Activated T-cell treated with anti-CD3 and anti-CD28 coated beads, Interleukin-2, amount 50 U/mL, for 48 hours (primary cell): ENCODE results near the gene OSGEP.
A peak's percentile ranks its signal among the peaks of the same experiment; 100 is the strongest.
"Not testable (repeated sequence)": the region's sequence is repeated elsewhere in the genome, so short reads cannot be mapped to it uniquely, and the experiment has no call there.

Source experiments
- DNase-seq, 2 experiments: peaks; one replicate each; pipeline ENCODE4 v3.0.0-alpha.2; 2020

The OSGEP gene

DNA sequence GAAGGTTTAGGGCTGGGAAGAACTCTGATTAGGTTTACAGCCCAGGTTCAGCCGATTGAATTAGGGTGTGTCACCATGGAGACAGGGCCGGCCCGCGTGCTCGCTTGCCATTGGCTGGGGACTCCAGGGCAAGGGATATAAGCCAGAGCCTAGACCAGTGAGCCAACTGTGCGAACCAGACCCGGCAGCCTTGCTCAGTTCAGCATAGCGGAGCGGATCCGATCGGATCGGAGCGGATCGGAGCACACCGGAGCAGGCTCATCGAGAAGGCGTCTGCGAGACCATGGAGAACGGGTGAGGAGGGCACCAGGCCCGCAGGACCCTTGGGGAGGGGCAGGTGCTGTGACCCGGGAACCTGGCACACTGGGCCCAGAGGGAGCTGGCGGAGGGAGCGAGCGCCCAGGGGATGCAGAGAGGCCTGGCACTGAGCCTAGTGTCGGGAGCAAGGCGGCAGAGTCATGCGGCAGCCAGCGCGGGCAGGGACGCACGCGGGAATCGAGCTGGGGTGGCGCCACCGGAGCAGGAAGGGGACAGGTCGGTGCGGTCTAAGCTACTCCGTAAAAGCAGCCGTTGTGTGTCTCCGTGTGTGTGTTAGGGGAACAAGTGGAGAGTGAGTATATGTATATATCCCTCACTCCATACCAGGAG, 14.8 kb upstream of the OSGEP start, which contains the start of gene PNP:
PNP (plus strand) TSS at position 165 of the 648 bp plus-strand sequence; CDS start at position 284, 119 bp downstream.
- peak; percentile 89 to 91 for DNase-seq

DNA sequence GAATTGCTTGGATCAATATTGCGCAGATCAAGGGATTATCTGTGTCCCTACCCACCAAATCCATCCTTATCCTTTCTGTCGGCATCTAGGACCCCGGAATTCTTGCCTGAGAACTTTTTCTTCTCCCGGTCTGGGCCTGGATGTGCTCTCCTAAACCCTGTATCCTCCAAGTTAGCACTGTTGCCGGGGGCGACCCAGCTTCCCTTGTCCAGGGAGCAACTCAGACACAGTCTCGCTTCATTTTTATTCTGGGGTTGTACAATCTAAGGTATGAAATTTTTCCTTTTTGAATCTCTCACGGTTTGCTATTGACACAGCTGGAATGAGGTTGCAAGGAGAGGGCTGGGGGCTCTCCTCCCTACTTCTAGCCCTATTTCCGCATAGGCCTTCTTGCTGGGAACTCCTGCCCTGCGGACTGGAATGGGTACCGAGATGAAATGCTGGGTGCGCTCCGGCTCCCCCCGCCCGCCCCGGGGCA, 14.2 kb upstream of the OSGEP start:
- no peak for DNase-seq

DNA sequence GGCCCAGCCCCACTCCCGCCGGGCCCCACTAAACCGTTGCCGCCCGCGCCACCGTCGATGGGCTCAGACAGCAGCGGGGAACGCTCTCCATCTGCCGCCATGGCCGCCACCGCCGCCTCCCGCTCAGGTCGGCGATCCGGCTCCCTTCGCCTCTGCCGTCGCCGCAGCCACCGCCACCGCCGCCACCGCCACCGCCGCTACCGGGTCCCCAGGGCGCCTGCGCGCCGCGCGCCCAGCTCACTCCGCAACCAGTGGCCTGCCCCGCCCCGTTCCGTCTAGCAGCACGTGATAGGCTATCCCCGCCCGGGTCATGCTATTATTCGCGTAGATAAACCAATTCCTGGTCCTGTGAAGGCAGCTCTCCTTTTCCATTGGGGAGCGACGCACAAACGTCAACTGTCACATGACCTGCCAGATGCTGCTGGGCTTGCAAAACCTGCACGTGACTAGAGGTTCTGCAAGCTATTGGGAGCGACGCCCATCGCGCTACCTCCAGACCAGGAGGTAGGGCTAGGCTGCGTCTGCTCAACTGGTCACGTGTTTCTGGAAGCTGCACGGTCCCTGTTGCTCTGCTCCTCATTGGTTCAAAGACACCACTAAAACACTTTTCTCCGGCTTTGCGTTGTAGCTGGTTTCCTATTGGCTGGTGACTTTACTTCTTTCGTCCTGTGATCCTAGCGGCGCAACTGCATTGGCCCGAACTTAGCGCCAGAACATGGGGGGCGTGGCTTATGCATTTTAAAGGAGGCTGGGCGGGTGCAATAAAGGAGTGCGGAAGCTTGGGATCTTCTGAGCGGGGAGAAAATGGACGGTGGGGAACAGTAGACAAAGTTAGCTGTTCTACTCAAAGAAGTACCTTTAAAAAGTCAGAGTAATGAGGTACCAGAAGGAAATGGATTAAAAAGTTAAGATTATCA, 6.9 kb upstream of the OSGEP start, which contains the start of gene PIP4P1:
PIP4P1 (minus strand) TSS at position 210 of the 917 bp plus-strand sequence; CDS start at position 101, 109 bp downstream.
- DNase-seq = peak; percentile 96 to 98

DNA sequence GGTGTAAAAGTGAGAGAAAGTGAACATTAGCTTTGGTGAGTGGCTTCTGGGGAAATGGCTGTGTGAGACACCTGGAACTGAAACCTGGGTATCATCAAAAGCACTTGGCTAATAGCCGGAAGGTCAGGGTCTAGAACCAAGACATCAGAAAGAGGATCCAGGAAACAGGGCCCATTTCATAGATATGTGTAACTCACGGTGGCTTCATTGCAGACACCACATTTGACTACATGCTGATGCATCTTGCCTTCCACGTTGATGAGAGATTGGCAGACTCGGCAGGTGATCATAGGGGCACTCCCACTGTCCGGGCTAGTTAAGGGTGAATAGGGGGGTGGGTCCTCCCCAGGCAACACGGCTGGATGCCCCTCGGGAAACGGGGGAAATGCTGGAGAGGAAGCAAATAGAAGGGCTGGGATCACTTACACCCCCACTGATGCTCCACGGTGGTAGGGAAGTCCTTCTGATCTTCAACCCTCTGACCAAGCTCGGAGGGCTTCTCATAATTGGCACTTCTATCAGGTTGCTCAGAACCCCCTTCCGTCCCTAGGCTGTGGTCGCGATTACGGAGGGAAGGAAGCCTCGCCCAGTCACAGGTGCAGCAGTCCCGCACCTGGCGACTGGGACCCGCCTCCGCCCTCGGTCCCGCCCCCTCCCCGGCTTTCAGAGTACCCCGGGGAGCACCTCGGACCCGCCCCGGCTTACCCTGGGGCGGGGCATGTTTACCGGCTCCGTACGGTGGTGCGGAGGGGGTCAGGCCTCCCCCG, 6.0 kb upstream of the OSGEP start:
- DNase-seq = peak; percentile 30 to 38

DNA sequence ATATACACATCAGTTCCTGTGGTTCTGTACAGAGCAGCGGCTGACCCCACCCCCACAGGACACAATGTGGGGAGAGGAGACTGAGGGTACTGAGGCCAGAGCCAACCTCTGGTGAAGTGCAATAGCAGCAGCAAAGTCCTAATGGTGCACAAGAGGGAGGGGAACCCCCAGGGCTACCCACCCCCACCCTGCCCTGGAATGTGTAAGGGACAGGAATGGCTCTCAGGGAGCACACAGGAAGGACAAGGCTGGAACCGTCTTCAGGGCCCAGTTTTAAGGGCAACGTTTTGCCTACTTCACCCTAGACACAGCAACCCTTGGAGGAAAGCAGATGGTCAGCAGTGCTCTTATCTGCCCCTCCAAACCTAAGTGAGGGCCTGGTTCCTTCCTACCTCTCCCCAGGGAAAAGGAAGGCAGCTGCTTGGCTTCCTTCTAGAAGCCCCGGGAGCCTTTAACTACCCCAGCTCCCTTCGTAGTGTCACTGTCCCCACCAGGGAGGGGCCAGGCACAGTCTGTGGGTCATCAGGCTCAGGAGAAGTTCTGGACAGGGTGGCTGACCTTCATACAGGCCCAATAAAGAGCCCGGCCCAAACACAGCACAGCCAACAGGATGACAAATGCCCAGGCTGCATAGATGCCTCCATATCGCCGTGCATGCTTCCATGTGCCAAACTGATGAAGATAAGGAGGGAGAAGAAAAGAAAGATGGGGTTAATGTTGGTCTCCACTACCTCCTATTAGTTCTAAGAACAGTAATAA, 3.6 kb upstream of the OSGEP start:
- DNase-seq = no peak

DNA sequence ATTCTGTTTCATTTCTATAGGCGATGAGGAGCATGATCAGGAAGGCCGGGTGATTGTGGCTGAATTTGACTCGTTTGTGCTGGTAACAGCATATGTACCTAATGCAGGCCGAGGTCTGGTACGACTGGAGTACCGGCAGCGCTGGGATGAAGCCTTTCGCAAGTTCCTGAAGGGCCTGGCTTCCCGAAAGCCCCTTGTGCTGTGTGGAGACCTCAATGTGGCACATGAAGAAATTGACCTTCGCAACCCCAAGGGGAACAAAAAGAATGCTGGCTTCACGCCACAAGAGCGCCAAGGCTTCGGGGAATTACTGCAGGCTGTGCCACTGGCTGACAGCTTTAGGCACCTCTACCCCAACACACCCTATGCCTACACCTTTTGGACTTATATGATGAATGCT, 2.4 kb upstream of the OSGEP start:
- no peak for DNase-seq

DNA sequence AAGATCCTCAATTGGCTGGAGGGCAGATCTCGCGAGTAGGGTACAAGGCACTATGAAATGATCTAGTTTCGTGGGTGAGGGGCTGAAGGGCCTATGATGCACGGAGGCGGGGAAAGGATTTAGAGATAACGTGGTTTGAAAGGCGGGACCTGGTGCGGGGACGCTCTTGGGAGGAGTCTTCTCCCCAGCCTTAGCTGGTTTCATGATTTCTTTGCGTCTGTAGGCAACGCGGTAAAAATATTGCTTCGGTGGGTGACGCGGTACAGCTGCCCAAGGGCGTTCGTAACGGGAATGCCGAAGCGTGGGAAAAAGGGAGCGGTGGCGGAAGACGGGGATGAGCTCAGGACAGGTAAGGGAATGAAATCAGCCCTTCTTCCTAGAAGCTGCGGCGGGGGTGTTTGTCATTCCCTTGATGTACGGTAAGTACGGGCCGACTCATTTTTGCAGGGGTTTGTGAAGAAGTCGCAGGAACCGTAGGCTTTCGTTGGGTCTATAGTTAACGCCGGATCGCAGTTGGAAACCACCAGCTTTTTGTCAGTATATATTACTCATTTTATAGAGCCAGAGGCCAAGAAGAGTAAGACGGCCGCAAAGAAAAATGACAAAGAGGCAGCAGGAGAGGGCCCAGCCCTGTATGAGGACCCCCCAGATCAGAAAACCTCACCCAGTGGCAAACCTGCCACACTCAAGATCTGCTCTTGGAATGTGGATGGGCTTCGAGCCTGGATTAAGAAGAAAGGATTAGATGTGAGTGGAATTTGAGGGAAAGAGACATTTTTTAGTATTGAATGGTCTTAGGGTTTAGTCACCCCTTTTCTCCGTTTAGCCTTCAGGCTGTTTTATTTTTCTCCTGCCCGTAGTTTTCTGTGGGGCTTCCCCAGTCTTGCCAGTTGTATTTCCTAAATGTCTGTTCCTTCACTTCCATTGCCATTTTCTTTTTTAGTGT, 1.0 kb upstream of the OSGEP start:
- no peak for DNase-seq

DNA sequence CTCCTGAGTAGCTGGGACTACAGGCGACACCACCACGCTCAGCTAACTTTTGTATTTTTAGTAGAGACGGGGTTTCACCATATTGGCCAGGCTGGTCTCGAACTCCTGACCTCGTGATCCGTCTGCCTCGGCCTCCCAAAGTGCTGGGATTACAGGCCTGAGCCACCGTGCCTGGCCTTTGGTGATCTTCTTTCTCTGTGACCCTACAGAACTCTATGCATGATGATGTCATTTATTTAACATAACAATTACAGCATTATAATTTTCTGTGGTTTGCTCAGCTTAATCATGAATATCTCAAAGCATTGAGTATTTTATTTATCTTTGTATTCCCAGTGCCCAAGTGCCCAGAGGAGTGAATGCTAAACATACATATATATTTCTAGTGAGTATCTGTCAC, 1.8 kb downstream of the OSGEP start:
- not testable (repeated sequence) for DNase-seq

DNA sequence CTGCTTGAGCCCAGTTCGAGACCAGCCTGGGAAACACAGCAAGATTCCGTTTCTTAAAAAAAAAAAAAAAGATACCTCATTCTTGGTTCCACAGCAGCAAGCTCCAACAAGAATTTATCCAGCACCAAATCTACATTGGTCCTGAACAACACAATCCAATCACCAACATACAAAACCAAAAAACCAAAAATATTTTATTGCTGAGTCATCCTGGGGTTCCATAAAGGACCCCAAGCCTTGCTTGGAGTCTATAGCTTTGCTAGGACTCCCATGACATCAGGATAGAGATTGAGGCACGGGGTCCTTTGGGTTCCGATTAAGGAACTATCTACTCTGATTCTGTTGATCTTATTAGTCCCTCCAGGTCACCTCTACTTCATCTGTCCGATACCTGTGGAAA, 7.7 kb downstream of the OSGEP start:
- no peak for DNase-seq

DNA sequence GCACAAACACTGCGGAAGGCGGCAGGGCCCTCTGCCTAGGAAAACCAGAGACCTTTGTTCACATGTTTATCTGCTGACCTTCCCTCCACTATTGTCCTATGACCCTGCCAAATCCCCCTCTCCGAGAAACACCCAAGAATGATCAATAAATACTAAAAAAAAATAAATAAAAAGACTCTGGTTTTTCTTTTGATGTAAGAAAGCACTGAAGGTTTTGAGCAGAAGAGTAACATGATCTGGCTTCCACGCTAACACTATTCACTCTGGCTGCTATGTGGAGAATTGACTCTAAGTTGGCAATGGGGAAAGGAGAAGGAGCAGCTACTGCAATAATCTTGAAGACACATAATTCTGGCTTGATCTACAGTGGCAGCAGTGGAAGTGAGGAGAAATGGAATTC, 11.0 kb downstream of the OSGEP start:
- DNase-seq = not testable (repeated sequence)

DNA sequence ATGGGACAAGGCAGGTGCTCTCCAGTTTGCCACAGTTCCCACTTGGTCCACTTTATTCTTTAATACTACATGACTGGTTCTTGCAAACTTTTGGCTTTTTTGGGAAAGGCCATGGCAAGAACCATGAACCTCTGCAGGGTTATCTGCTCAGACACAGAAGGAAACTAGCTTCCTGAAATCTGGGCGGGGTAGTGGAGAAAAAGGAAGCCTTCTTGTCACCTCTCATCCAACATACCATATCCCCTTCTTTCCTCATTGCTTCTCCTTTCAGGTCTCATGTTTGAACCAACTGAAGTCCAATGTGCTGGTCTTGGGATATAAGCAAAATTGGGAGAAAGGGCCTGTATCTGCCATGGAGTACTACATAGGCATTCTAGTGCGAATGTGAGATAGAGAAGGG, 13.2 kb downstream of the OSGEP start:
- DNase-seq = no peak

DNA sequence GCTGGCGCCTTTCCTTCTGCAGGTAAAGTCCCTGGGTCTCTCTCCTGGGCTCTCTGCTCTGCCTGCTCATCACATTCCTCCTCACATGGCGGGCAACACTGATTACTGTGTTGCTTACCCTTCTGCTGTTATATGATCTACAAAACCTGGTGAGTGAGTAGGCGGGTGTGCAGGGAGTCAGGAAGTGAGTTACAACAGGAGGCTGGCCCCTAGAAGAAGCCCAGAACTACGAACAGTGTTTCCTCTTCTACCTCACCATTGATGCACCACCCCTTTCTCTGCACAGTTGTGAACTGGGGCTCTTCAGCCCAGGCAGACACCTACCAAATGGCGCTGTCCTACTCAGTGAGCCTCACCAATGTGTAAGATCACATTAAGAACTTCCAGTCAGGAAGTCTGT, 13.7 kb downstream of the OSGEP start:
- peak; percentile 28 to 48 for DNase-seq

DNA sequence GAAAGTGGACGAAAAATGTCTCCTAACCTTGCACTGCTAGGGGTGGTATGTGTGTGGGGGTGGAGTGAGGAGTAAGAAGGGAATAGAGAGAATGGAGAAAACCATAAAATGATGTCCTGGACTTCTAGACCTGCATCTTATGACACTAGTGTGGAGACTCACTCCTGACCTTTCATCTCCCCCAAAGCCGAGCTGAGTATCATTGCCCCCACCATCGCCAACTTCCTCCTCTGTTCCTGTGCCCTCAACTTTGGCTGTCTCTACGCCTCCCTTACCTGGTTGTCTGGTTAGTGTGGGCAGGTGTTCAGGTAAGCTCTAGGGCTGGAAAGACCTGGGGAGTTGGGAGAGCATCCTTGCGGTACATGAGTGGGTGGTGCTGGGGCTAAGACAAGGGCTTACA, 14.1 kb downstream of the OSGEP start:
- DNase-seq = peak in 1 of 2 experiments; percentile 26

DNA sequence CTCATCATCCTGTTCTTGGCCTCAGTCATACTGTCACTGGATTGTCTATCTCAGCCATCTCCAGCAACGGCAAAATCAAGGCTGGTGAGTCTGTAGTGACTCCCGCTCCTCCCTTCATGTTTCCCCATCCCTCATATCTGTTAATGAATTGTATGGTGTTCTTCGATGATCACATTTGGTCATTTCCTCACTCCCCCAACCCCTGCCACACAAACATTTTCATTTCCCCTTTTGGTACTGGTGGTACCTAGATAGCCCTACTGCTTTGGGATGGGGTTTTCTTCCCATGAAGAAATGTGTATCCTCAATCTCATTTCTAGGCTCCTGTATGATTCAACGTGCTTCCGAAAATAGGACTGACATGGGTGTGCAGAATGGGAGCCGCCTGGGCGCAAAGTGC, 15.9 kb downstream of the OSGEP start:
- DNase-seq = no peak

DNA sequence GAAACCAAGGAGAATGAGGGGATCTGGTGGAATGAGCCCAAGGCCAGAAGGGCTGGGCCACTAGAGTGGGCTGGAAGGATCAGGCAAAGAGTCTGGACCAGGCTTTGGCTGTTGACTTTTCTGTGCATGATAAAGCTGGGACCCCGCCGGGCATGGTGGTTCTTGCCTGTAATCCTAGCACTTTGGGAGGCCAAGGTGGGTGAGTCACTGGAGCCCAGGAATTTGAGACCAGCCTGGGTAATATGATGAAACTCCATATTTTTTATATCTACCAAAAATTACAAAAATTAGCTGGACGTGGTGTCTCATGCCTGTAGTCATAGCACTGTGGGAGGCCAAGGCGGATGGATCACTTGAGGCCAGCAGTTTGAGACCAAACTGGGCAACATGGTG, 18.3 kb downstream of the OSGEP start:
- DNase-seq = no peak

DNA sequence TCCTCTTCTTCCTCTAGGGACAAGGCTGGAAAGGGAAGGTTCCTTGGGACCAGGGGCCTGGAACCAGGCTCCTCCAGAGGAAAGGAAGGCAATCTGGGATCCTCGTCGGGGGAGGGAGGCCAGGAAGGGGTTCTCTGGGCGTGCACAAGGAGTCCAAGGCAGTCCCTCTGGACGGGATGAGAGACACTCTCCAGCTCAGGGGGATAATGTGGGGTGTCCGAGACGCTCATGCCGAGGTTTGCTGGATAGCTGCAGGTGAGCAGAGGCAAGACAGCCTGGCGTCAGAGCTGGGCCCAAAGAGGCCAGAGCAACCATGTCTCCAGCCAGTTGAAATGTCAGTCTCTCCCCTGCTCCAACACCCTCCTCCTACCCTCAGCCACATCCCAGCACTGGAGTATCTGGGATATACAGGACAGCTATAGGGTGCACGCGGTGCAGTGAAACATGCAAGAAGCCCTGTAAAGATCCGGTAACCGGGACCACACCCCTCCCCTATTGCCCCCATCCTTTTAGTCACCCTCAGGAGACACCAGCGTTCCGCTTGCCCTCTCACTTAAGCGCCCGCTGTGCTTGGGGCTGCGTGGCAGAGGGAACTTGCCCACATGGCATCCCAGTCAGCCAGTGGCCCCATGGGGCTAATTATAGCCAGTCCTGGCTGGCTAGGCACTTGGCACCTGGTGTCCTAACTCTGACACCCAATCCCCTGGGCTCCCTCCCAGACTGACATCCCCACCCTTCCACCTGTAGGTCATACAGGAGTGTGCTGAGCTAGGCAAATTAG, 18.8 kb downstream of the OSGEP start, which contains the start of gene KLHL33:
KLHL33 (minus strand) TSS at position 585 of the 781 bp plus-strand sequence; CDS start at position 230, 355 bp downstream.
- no peak for DNase-seq

DNA sequence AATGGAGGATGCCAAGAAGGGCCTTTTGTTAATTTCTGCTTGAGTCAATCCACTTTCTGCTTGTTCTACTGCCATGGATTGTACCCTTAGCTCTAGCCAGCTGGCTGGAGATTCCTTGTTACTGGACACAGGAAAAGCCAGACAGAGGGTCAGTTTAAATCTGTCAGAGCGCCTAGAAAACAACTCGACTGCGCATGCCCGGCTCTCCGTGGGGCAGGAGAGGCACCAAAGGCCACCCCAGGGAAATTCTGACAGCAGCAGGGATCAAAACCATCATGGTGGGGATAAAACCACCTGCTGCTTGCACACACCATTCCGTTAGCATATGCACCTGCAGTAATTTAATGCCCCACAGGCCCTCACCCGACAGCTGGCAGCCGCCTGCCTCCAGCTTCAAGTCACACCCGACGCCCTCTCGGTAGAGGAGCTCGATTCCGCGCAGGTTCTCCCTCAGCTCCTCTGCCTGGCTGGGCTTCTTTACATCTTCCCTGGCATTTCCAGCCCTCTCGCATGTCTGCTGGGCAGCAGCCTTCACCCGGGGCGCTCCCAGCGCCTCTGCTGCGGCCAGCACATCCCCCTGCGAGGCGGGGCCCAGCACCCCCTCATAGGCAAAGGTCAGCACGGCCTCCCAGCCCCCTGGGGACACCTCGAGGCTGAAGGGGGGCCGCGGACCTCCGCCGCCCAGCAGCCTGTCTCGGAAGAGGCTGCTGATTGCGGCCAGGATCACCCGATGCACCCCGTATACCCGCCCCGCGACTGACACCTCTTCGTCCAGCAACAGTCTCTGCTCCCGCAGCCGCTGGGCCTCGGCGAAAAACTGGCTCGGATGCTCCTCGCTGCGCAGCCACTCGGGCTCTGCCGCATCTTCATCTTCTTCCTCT, 19.7 kb downstream of the OSGEP start:
- DNase-seq = no peak

DNA sequence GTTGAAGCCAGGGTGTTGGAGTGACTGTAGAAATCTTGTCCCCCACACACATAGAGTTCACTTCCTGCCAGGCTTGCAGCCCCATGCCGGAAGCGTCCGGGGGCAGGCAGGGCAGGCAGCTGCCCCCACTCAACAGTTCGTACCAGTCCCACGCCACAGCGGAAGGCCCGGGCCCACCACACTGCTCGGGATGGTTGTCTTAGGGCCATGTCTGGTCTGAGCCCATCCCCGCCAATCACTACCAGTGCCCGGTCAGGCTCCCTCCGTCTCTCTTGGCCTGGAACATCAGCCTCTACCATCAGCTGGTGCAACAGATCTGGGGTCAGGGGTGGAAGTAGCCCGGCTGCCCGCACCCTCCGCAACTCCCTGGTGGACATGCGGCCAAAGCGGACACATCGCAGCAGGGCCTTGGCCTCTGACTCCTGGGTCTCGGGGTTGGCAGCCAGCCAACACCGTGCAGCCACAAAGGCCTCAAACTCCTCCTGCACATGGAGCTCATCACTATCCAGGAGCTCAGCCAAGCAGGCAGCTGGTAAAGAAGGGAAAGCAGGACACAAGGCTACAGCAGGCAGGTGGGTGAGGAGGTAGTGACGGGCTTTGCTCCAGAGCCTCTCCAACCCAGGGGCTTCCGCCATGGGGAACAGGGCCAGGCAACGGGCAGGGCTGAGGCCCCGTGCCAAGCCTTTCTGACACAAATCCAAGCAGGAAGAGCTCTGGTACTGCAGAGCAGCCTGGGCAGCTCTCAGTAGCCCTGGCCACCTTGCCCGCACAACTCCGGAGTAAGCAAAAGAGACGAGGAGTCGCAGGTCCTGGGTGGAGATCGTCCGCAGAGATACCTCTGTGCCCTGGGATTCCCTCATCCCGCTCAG, 24.6 kb downstream of the OSGEP start:
- DNase-seq = peak in 1 of 2 experiments; percentile 29
